Activated T-helper 17 cell treated with anti-CD3 and anti-CD28 coated beads, Interleukin-2, amount 50 U/mL, for 72 hours (primary cell): ENCODE data around the gene MYO3A. TPM values are rescaled to one million over a fixed set of nuclear protein-coding genes. Genes with fewer than 3 reads are reported as not detected.

Experiments used
- ATAC-seq: fragments of 150-1000 bp; cut with Tn5 transposase; replicated peaks from 2 replicates; pipeline ENCODE4 v1.10.0; 2021; ENCODE audit warnings: mild to moderate bottlenecking, moderate library complexity
- H3K27ac Mint-ChIP-seq: one replicate; pipeline ENCODE4 v1.8.0; 2022; ENCODE audit warnings: mixed read lengths
- H3K27me3 Mint-ChIP-seq: one replicate; pipeline ENCODE4 v1.8.0; 2022; ENCODE audit warnings: mixed read lengths
- H3K36me3 Mint-ChIP-seq: one replicate; pipeline ENCODE4 v1.8.0; 2022; ENCODE audit warnings: low read depth, mild to moderate bottlenecking, mixed read lengths
- H3K4me1 Mint-ChIP-seq: one replicate; pipeline ENCODE4 v1.8.0; 2022; ENCODE audit warnings: mixed read lengths
- H3K4me3 Mint-ChIP-seq: one replicate; pipeline ENCODE4 v1.8.0; 2022; ENCODE audit warnings: mild to moderate bottlenecking, mixed read lengths
- H3K9me3 Mint-ChIP-seq: one replicate; pipeline ENCODE4 v1.8.0; 2022; ENCODE audit warnings: mixed read lengths
- total RNA-seq, 2 donors: library from RNA; stranded (reverse); gene quantifications; one replicate each; pipeline ENCODE4 v1.2.3, GENCODE V29; 2022

MYO3A gene, protein sequence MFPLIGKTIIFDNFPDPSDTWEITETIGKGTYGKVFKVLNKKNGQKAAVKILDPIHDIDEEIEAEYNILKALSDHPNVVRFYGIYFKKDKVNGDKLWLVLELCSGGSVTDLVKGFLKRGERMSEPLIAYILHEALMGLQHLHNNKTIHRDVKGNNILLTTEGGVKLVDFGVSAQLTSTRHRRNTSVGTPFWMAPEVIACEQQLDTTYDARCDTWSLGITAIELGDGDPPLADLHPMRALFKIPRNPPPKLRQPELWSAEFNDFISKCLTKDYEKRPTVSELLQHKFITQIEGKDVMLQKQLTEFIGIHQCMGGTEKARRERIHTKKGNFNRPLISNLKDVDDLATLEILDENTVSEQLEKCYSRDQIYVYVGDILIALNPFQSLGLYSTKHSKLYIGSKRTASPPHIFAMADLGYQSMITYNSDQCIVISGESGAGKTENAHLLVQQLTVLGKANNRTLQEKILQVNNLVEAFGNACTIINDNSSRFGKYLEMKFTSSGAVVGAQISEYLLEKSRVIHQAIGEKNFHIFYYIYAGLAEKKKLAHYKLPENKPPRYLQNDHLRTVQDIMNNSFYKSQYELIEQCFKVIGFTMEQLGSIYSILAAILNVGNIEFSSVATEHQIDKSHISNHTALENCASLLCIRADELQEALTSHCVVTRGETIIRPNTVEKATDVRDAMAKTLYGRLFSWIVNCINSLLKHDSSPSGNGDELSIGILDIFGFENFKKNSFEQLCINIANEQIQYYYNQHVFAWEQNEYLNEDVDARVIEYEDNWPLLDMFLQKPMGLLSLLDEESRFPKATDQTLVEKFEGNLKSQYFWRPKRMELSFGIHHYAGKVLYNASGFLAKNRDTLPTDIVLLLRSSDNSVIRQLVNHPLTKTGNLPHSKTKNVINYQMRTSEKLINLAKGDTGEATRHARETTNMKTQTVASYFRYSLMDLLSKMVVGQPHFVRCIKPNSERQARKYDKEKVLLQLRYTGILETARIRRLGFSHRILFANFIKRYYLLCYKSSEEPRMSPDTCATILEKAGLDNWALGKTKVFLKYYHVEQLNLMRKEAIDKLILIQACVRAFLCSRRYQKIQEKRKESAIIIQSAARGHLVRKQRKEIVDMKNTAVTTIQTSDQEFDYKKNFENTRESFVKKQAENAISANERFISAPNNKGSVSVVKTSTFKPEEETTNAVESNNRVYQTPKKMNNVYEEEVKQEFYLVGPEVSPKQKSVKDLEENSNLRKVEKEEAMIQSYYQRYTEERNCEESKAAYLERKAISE (N-terminal part only)
- not detected for total RNA-seq

DNA sequence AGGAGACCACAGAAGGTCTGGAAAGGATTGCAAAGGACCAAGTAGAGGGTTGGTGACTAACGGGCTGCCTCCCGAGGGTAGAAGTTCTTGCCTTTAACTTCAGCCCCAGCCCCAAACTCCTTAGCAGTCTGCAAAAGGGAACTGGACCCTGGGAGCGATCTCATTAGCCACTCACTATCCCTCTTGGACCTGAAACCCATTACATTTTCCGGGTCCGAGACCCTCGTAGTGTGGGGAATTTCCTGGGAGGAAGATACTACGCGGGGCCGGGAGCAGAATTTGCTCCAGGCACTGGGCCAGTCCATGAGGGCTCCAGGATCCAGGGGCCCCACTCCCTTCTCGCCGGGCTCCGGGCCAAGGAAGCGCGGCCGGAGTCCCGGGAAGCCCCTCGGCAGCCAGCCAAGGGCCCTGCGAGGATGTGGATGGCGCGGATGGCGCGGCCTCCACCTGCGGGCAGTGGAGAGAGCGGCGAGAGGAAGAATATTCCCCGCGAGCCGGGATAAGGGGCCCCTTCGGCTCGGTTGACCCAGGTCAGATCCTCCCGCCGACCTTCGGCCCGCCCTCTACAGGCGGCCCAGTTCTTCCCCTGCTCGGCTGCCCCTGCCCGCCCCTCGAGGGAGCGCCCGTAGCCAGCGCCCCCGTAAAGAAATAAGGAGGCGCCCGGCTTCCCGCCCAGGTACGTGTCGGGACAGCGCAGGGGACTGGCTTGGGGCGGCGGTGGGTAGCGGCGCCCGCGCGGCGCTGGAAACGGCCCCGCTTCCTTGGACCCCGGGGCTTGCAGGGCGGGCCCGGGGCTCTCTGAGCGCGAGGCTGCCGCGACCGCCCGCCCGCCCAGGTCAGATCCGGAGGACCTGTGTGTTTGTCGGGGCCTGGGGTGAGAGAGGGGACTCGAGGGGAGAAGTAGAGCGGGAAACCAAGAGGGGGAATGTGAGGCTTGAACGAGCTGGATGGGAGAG, at the start of gene MYO3A:
TSS of gene MYO3A (plus strand) at position 577 of the 956 bp plus-strand sequence. CDS start 17,882 bp downstream, outside the sequence.
- H3K27me3 Mint-ChIP-seq = peaks cover 24% of the 10 kb centered on the region
- no peaks in the 10 kb centered on the region for H3K9me3 Mint-ChIP-seq
- no peak within 1 kb of the TSS for H3K27ac Mint-ChIP-seq
- no peaks in the 10 kb centered on the region for H3K36me3 Mint-ChIP-seq
- ATAC-seq = no peak
- H3K4me1 Mint-ChIP-seq = peaks cover 4% of the 10 kb centered on the region
- H3K4me3 Mint-ChIP-seq = peak within 1 kb of the TSS; percentile 64

DNA sequence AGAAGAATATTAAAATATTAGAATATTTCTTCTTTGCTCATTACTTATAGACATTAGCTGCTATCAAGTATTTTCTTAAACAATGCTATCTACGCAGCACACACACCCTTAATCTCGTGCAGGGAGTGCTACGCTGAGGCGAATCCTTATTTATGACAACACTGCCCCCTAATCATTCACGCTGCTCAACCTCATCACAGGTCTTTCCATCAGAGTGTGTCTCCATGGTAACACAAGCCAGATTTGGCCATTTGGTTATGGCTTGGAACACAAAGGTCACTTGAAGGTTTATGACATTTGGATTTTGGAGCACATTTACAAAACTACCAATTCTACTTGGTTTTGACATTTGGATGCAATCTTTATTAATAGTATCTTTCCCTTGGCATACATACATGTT, 45.4 kb upstream of the MYO3A start:
- Mint-ChIP-seq H3K36me3 (no peaks in the 10 kb centered on the region), H3K27ac (no peak overlapping the region), H3K9me3 (peaks cover 4% of the 10 kb centered on the region), H3K27me3 (peaks cover 27% of the 10 kb centered on the region), H3K4me1 (no peaks in the 10 kb centered on the region), H3K4me3 (no peak overlapping the region)
- no peak for ATAC-seq

DNA sequence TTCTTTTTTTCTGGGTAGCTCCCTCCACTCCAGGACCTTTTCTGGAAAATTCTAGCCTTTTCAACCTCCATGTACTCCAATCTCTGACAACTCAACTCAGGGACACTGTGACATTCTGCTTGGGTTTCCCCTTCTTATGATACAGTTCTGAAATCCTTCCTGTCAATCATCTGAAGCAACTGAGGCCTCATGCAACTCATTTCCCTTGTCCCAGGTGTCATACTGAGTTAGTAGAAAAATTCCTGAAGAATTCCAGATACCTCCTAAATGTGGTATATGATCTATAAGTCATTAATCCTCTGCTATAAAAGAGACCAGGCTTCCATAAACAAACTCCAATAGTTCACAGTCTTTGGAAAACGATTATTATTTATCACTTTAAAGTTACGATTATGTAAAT, 43.0 kb upstream of the MYO3A start:
- Mint-ChIP-seq H3K4me1 (no peaks in the 10 kb centered on the region), H3K9me3 (peaks cover 4% of the 10 kb centered on the region), H3K4me3 (no peak overlapping the region), H3K27me3 (peaks cover 28% of the 10 kb centered on the region), H3K36me3 (no peaks in the 10 kb centered on the region), H3K27ac (no peak overlapping the region)
- no peak for ATAC-seq

DNA sequence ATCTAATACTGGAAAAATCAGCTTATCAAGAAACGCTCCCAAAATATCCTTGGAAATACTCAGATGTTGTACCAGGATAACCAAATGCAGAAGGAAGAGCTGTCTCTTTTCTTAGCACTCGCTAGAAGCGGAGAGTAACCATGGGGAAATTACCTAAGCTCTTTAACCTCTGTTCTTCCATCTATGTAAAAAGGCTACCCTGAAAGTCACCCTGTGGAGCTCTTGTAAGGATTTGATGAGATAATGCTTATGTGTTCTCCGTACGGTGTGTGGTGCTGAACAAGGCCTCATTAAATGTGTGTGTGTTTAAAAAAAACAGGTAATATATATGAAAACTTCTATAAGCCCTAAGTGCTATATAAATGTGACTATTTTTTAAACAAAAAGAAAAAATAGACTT, 38.2 kb upstream of the MYO3A start:
- H3K27me3 Mint-ChIP-seq = peaks cover 22% of the 10 kb centered on the region
- no peaks in the 10 kb centered on the region for H3K36me3 Mint-ChIP-seq
- H3K4me3 Mint-ChIP-seq = no peak overlapping the region
- no peak overlapping the region for H3K27ac Mint-ChIP-seq
- H3K9me3 Mint-ChIP-seq = peaks cover 4% of the 10 kb centered on the region
- no peak for ATAC-seq
- no peaks in the 10 kb centered on the region for H3K4me1 Mint-ChIP-seq

DNA sequence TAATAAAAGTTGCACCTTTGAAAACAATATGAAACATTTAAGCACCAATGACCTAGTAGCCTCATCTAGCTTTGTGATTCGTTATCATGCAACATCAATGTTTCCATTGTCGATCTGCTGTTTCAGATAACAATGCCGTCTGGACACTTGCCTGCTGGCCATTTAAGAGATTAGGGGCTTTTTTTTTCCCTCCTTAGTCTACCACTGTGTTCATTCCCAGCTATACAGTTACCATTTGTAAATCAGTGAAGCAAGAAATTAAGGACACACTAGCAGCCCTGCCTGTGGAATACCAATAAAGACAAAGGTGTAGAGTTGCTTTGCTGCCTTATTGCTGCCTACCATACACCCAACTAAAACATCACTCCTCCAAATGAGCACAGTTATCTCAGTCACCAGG, 37.6 kb upstream of the MYO3A start:
- Mint-ChIP-seq H3K4me1 (no peaks in the 10 kb centered on the region), H3K36me3 (no peaks in the 10 kb centered on the region), H3K4me3 (no peak overlapping the region), H3K27me3 (peaks cover 20% of the 10 kb centered on the region), H3K27ac (no peak overlapping the region), H3K9me3 (peaks cover 4% of the 10 kb centered on the region)
- no peak for ATAC-seq

DNA sequence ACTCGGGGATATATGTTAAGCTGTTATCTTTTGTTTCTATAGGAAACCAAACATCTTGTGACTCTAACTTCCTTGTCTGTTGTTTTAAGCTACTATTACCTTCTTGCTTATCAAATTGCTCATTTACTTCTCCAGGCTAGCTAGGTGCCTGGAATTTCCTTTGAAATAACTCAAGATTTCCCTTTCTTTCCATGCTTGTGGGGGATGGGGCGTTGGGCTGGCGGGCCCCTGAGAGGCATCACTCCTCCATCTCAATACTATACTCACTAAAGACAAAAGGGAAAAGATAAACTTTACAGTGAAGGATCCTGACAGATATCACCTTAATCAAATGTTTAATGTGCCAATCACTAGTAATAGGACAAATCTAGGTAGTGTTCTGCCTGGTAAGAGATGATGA, 34.7 kb upstream of the MYO3A start:
- H3K36me3 Mint-ChIP-seq = no peaks in the 10 kb centered on the region
- no peak overlapping the region for H3K4me3 Mint-ChIP-seq
- no peak overlapping the region for H3K27ac Mint-ChIP-seq
- H3K4me1 Mint-ChIP-seq = no peaks in the 10 kb centered on the region
- peaks cover 19% of the 10 kb centered on the region for H3K27me3 Mint-ChIP-seq
- ATAC-seq = no peak
- H3K9me3 Mint-ChIP-seq = no peaks in the 10 kb centered on the region

DNA sequence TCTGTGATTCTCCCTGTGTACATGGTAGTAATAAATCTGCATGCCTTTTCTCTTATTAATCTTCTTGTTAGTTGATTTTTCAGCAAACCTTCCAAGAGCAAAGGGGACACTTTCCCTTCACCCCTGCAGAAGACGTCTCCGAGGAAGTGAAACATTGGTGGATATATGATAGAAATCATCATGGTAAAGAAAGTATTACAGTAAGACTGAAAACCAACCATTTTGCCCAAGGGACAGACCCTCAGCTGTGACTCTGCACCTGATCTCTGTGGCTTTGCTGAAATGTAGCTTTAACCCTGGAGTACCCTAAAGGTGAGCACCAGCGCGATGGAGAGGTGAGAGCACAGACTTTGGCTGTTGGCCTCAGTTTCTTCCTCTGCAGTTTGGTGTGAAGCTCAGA, 32.8 kb upstream of the MYO3A start:
- Mint-ChIP-seq H3K27ac (no peak overlapping the region), H3K27me3 (peaks cover 16% of the 10 kb centered on the region), H3K36me3 (no peaks in the 10 kb centered on the region), H3K9me3 (no peaks in the 10 kb centered on the region), H3K4me1 (no peaks in the 10 kb centered on the region), H3K4me3 (no peak overlapping the region)
- ATAC-seq = no peak

DNA sequence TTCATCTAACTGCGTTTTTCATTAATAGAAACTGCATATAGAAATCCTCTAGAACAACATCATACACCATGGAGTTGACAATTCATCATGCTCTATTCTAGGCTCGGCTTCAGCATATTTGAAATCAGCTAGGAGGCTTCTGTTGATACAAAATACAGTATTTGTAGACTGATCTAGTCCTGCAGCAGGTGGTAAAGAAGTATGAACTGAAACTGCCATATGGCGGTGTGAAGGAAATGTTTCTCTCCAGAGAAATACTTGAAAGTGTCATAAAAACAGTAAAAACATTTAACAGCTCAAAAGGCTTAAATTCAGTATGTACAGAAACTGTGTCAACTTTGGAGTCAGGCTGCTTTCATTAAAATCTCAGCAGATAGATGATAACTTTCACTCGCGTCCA, 32.0 kb upstream of the MYO3A start:
- H3K36me3 Mint-ChIP-seq = no peaks in the 10 kb centered on the region
- H3K27me3 Mint-ChIP-seq = peaks cover 16% of the 10 kb centered on the region
- ATAC-seq = no peak
- no peaks in the 10 kb centered on the region for H3K9me3 Mint-ChIP-seq
- H3K27ac Mint-ChIP-seq = no peak overlapping the region
- no peaks in the 10 kb centered on the region for H3K4me1 Mint-ChIP-seq
- H3K4me3 Mint-ChIP-seq = no peak overlapping the region

DNA sequence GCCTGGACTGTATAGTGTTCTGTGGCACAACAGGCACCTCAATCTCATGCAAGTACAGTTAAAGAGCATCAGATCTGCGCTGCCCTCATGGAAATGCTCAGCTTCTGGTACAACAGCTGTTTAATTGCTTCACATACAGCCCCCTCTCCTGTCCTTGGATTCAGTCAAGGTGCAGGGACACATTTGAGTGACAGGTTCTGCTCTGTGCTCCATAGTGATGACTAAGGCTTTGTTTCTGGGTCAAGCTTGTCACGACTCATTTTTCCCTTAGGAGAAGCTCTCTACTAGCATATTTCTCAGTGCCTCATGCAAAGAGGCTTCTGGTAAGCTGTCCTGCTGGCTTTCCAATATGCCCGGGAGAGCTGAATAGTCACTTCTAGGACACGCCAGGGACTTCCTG, 26.8 kb upstream of the MYO3A start:
- no peak for ATAC-seq
- no peaks in the 10 kb centered on the region for H3K4me1 Mint-ChIP-seq
- peaks cover 7% of the 10 kb centered on the region for H3K9me3 Mint-ChIP-seq
- no peak overlapping the region for H3K4me3 Mint-ChIP-seq
- H3K27me3 Mint-ChIP-seq = peaks cover 13% of the 10 kb centered on the region
- H3K36me3 Mint-ChIP-seq = no peaks in the 10 kb centered on the region
- no peak overlapping the region for H3K27ac Mint-ChIP-seq

DNA sequence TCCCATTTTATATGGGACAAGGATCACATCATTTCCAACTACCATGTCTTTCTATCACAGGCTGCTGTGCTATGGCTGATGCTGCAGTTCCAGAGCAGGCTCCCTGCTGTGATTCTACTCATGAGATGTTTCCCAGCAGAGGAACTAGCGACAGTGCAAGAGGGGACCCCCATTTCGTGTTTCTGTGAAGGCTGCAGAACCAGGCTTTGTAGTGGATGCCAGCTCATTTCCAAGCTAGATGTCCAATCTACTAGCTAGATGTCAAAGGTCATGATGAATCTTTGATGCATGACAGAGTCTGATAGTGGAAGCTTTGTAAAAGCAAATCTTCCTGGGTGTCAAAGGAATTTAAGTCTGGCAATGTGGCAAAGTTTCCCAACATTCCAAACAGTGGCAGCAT, 21.2 kb upstream of the MYO3A start:
- no peak for ATAC-seq
- Mint-ChIP-seq H3K9me3 (peaks cover 7% of the 10 kb centered on the region), H3K27ac (no peak overlapping the region), H3K4me3 (no peak overlapping the region), H3K36me3 (no peaks in the 10 kb centered on the region), H3K4me1 (no peaks in the 10 kb centered on the region), H3K27me3 (peaks cover 6% of the 10 kb centered on the region)

DNA sequence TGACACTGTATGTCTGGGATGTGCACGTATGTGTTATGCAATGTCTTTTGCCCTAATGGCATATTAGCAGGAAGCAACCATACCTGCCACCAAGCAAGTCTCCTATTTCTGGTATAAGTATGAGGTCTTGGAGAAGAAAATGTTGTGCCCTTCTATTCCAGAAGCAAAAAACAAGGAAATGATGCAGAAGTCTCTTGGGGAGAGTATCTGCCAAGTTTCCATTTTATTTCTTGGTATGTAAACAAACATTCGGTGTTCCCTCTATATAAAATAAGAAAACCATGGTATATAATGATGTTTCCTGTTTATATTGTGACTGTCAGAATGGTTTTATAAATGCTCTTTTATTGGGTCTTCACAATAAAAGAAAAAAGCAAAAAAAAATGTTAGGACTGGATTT, 19.3 kb upstream of the MYO3A start:
- no peaks in the 10 kb centered on the region for H3K9me3 Mint-ChIP-seq
- no peak overlapping the region for H3K27ac Mint-ChIP-seq
- no peak for ATAC-seq
- H3K4me1 Mint-ChIP-seq = no peaks in the 10 kb centered on the region
- H3K4me3 Mint-ChIP-seq = no peak overlapping the region
- H3K27me3 Mint-ChIP-seq = no peaks in the 10 kb centered on the region
- no peaks in the 10 kb centered on the region for H3K36me3 Mint-ChIP-seq

DNA sequence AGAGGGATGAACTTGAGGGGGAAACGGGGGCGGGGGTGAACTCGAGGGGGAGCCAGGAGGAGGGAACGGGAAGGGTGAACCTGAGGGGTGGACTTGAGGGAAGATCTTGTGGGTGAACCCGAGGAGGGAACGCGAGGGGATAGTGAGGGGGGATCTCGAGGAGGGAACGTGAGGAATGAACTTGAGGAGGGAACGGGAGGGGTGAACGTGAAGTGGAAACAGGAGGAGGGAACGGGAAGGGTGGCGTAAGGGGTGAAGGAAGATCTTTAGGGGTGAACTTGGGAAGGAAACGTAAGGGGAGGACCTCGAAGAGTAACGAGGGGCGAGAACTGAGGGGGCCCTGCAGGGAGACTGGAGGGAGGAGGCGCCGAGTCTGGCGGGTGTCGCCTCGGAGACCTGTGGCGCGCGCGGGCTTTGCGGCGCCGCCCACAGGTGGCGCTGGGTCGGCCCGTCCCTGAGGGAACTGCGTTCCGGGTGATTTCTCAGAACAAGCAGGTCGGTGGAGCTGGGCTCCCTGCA, 651 bp downstream of the MYO3A start:
- ATAC-seq = no peak
- H3K27ac Mint-ChIP-seq = no peak overlapping the region
- peaks cover 4% of the 10 kb centered on the region for H3K4me1 Mint-ChIP-seq
- peaks cover 24% of the 10 kb centered on the region for H3K27me3 Mint-ChIP-seq
- peak overlapping the region; percentile 64 for H3K4me3 Mint-ChIP-seq
- no peaks in the 10 kb centered on the region for H3K36me3 Mint-ChIP-seq
- no peaks in the 10 kb centered on the region for H3K9me3 Mint-ChIP-seq

DNA sequence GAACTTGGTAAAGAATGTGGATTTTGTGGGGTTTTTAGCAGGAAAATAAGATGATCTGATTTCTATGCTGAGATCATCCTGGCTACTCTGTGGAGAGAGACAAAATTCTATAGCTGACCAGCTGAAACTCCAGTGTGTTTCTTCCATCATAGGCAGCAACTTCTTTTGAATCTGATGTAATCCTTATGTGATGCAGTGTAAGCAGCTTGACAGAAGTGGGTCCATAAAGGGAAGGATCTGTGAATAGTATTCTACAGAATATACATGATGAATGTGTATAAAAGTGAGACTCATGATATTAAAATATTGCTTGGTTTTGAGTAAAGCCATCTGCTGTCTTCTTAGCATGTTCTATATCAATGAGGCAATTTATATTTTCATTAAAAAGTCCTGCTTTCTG, 4.4 kb downstream of the MYO3A start:
- Mint-ChIP-seq H3K27ac (no peak overlapping the region), H3K36me3 (no peaks in the 10 kb centered on the region), H3K27me3 (peaks cover 23% of the 10 kb centered on the region), H3K4me1 (peaks cover 4% of the 10 kb centered on the region), H3K4me3 (no peak overlapping the region), H3K9me3 (no peaks in the 10 kb centered on the region)
- ATAC-seq = no peak
